Adipocyte (in vitro differentiated cells): ENCODE data around the gene OCIAD1.
"Not testable (repeated sequence)": the region's sequence is repeated elsewhere in the genome, so short reads cannot be mapped to it uniquely, and the experiment has no call there.

ENCODE experiments used
- DNase-seq: peaks from one replicate; pipeline ENCODE4 v3.0.0-alpha.2; 2015; ENCODE audit warnings: low read depth
- H3K27me3 ChIP-seq: replicated peaks from 2 replicates; pipeline ENCODE4 v1.7.0; 2013; ENCODE audit warnings: mild to moderate bottlenecking, low read length, moderate library complexity; ENCODE audit not compliant: control insufficient read depth, insufficient read depth
- H3K36me3 ChIP-seq: 2 replicates; pipeline ENCODE4 v1.7.0; 2013; ENCODE audit warnings: low read length, mild to moderate bottlenecking, moderate library complexity; ENCODE audit not compliant: control insufficient read depth, insufficient read depth, severe bottlenecking
- H3K4me1 ChIP-seq: 2 replicates; pipeline ENCODE4 v1.7.0; 2013; ENCODE audit warnings: mild to moderate bottlenecking, low read length, moderate library complexity; ENCODE audit not compliant: control insufficient read depth, insufficient read depth
- H3K4me3 ChIP-seq: 2 replicates; pipeline ENCODE4 v1.7.0; 2013; ENCODE audit warnings: mild to moderate bottlenecking, low read length, moderate library complexity
- H3K9ac ChIP-seq: 2 replicates; pipeline ENCODE4 v1.7.0; 2013; ENCODE audit warnings: mild to moderate bottlenecking, low read length, moderate library complexity
- H3K9me3 ChIP-seq: 2 replicates; pipeline ENCODE4 v1.7.0; 2013; ENCODE audit warnings: mild to moderate bottlenecking, low read length, moderate library complexity; ENCODE audit not compliant: control insufficient read depth

Gene OCIAD1

DNA sequence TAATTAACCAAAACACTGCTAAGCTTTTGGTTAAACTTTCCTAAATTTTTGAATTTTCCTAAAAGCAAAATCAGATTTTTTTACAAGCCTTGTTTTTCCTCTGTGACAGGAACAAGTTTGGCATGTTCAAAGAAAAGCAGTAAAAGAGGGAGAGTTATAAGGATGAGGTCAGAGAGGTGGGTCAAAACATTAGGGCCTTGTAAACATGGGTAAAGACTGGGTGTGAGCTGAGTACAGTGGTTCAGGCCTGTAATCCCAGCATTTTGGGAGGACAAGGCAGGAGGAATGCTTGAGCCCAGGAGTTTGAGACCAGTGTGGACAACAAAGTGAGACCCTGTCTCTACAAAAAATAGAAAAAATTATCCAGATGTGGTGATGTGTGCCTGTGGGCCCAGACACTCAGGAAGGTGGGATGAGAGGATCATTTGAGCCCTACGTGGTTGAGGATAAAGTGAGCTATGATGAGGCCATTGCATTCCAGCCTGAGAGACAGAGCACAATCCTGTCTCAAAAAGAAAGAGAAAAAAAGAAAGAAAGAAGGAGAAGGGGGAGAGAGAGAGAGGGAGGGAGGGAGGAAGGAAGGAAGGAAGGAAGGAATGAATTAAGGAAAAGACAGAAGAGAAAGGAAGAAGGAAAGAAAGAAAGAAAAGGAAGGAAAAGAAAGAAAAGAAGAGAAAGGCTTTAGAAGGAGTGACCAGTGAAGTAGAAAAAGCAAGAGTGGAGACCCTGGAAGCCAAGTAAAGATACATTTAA, 33.8 kb upstream of the OCIAD1 start:
- Histone ChIP-seq H3K4me3 (no peak overlapping the region), H3K9ac (no peak overlapping the region), H3K36me3 (no peaks in the 10 kb centered on the region), H3K4me1 (peaks cover 5% of the 10 kb centered on the region), H3K9me3 (no peaks in the 10 kb centered on the region), H3K27me3 (no peaks in the 10 kb centered on the region)
- no peak for DNase-seq

DNA sequence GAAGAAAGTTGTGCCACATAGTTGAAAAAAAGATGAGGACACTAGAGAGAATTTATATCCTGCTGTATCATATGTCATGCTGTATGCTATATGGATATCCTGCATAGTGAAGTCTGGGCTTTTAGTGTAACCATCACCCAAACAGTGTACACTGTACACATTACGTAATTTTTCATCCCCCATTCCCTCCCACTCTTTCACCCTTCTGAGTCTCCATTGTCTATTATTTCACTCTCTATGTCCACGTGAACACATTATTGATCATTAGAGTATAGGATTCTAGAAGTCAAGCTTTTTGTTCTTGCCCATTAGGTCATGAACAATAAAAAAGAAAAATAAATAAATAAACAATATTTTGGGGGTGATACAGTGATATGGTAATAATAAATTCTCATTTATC, 32.8 kb upstream of the OCIAD1 start:
- Histone ChIP-seq H3K9me3 (no peaks in the 10 kb centered on the region), H3K4me1 (no peaks in the 10 kb centered on the region), H3K27me3 (no peaks in the 10 kb centered on the region), H3K4me3 (no peak overlapping the region), H3K9ac (no peak overlapping the region), H3K36me3 (no peaks in the 10 kb centered on the region)
- no peak for DNase-seq

DNA sequence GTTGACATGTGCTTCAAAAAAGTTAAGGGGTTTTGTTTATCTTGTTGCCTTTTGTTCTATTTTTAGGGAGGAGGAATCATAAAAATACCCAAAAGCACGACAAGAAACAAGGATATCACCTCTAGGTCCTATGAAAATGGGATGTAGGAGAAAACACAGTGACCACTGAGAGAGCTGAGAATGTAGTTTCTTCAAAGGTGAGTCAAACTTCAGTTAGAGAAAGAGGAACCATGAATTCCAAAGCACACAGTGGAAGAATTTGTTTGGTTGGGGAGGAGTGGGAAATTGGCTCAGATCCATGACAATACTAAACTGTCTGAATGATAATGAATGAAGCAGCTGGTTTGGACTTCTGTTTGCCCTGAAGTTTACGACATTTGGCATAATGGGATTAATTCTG, 31.7 kb upstream of the OCIAD1 start:
- H3K4me3 ChIP-seq: no peak overlapping the region
- no peaks in the 10 kb centered on the region for H3K27me3 ChIP-seq
- H3K9me3 ChIP-seq: no peaks in the 10 kb centered on the region
- no peaks in the 10 kb centered on the region for H3K36me3 ChIP-seq
- H3K9ac ChIP-seq: no peak overlapping the region
- H3K4me1 ChIP-seq: no peaks in the 10 kb centered on the region
- DNase-seq: no peak

DNA sequence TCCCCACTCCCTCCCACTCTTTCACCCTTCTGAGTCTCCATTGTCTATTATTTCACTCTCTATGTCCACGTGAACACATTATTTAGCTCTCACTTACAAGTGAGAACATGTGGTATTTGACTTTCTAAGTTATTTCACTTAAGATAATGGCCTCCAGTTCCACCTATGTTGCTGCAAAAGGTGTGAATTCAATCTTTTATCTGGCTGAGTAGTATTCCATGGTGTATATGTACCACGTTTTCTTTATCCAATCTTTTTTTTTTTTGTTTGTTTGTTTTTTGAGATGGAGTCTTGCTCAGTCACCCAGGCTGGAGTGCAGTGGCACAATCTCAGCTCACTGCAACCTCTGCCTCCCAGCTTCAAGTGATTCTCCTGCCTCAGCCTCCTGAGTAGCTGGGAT, 30.7 kb upstream of the OCIAD1 start:
- H3K4me3 ChIP-seq, H3K36me3 ChIP-seq, H3K9ac ChIP-seq, DNase-seq, H3K4me1 ChIP-seq, H3K27me3 ChIP-seq, H3K9me3 ChIP-seq: not testable (repeated sequence)

DNA sequence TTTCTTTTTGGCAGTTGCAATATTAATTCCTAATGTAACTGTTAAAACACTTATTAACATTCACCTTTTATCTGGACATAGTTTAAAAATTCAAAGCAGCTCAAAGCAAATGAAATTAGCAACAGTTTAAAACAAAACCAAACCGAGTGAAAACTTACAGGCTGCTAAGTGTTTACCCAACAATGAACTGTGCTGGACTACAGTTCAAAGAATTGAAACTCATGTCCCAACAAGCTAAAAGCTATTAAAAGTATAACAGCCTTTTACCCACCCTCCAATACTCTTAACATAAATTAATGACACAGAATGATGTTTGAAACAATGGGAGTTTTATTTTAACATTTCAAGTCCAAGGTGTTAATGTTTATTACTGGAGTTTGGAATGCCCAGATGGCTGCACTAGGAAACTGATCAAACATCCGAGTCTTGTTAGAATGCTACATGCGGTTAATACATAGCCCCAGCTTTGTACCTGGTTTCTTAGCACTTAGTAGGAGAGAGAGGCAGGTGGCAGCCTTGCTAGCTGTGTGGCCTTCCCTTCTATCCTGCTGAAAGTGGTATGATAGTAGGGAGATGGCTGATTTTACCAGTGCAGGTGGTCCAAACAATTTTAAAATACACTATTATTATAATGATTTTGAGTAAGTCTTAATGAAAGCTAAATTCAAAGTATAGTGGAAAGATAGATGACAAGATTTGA, 29.7 kb upstream of the OCIAD1 start:
- no peaks in the 10 kb centered on the region for H3K4me1 ChIP-seq
- H3K36me3 ChIP-seq: no peaks in the 10 kb centered on the region
- no peak overlapping the region for H3K4me3 ChIP-seq
- no peaks in the 10 kb centered on the region for H3K27me3 ChIP-seq
- no peak for DNase-seq
- no peak overlapping the region for H3K9ac ChIP-seq
- H3K9me3 ChIP-seq: no peaks in the 10 kb centered on the region

DNA sequence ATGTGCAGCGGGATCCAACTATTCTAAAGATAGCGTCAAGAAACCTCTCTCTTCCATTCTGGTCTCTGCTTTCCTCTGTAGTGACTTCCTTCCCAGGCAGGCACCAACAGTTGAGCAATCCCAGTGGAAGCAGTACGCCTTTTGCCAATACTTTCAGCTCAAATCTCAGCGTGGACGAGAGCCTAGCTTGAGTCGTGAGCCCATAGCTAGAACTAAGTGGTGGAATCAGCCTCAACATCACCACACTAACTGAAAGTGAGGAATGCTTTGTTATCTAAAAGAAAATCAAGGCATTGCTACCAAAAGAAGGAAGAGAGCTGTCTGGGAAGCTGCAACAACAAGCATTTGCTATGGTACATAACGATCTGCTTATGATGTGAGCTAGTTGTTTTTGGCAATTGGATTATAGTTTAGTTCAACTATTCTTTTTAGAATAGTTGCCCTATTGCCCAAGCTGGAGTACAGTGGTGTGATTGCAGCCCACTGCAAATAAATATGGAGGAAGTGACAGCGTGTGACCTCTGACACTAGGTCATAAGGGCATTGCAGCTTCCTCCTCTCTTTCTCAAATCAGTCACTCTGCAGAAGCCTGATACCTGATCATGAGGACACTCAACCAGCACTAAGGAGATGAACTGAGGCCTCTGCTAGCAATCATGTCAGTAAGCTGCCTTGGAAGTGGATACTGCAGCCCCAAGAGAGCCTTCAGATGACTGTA, 26.1 kb upstream of the OCIAD1 start:
- H3K4me1 ChIP-seq: no peaks in the 10 kb centered on the region
- H3K27me3 ChIP-seq: no peaks in the 10 kb centered on the region
- no peak for DNase-seq
- no peak overlapping the region for H3K4me3 ChIP-seq
- H3K9ac ChIP-seq: no peak overlapping the region
- peaks cover 2% of the 10 kb centered on the region for H3K9me3 ChIP-seq
- no peaks in the 10 kb centered on the region for H3K36me3 ChIP-seq

DNA sequence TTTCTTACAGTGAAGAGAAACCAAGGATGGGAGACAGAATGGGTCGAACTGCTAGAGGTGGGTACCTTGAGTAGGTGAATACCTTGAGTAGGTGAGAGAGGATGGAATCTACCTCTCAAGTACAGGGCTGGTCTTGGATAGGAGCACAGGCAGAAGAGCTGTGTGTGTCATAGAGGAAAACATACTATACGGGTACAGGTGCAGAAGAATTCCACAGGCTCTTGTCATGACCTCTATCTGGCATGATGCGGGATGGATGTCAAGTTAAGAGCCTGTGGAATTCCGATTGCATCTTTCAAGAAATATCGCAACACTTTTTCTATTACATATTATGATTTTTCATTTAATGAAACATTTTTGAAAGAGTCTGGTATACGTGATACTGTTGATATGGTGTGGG, 18.0 kb upstream of the OCIAD1 start:
- Histone ChIP-seq H3K36me3 (no peaks in the 10 kb centered on the region), H3K4me1 (no peaks in the 10 kb centered on the region), H3K9ac (no peak overlapping the region), H3K27me3 (no peaks in the 10 kb centered on the region), H3K9me3 (peaks cover 2% of the 10 kb centered on the region), H3K4me3 (no peak overlapping the region)
- DNase-seq: no peak

DNA sequence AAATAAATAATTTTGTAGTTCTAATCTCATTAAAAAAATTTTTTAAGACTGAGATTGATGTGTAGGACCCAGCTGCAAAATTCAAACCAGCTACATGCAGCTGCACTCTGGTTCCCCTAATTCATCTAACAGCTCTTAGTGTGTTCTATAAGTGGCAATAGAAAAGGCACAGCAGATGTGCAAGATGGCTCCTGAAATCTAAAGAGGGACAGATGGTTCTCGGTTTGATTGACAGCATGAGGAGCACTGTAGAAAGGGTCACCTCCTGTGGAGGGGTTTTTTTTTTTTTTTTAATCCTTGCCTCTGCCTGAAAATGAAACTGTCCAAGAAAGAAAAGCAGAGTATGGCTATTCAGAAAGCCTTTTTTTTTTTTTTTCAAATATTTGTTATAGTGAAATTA, 16.9 kb upstream of the OCIAD1 start:
- H3K9ac ChIP-seq: no peak overlapping the region
- DNase-seq: no peak
- H3K27me3 ChIP-seq: no peaks in the 10 kb centered on the region
- no peak overlapping the region for H3K4me3 ChIP-seq
- H3K4me1 ChIP-seq: no peaks in the 10 kb centered on the region
- H3K9me3 ChIP-seq: no peaks in the 10 kb centered on the region
- no peaks in the 10 kb centered on the region for H3K36me3 ChIP-seq

DNA sequence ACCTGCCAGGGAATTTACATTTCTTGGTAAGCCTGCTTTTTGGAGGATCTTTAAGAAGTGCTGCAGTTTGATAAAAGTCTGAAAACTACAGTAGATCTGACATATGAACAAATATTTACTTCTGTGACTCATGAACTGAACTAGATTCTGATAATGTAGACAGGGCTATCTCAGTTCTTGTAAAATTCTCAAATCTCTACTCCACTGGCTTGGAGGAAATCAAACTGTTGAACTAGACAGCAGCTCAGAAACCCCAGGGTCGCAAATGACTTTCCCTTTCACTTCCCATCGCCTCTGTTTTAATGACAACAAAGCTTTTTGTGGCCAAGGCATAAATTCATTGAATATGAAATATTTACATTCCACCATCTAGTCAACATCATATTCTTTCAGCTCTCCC, 15.4 kb upstream of the OCIAD1 start:
- no peaks in the 10 kb centered on the region for H3K9me3 ChIP-seq
- no peak overlapping the region for H3K4me3 ChIP-seq
- no peak for DNase-seq
- H3K27me3 ChIP-seq: no peaks in the 10 kb centered on the region
- no peaks in the 10 kb centered on the region for H3K36me3 ChIP-seq
- no peak overlapping the region for H3K9ac ChIP-seq
- no peaks in the 10 kb centered on the region for H3K4me1 ChIP-seq

DNA sequence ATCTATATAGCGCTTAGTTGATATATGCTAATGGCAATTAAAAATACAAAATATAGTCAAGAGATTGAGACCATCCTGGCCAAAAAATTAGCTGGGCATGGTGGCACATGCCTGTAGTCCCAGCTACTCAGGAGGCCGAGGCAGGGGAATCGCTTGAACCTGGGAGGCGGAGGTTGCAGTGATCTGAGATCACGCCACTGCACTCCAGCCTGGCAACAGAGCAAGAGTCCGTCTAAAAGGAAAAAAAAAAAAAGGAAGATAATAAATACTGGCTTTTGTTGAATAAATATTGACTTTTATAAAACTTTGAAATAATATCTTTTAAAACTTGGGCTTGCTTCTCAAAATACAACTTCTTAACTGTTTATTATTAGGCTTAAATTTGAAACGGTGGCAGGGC, 14.6 kb upstream of the OCIAD1 start:
- DNase-seq, H3K9ac ChIP-seq, H3K4me1 ChIP-seq, H3K9me3 ChIP-seq, H3K27me3 ChIP-seq, H3K36me3 ChIP-seq, H3K4me3 ChIP-seq: not testable (repeated sequence)

DNA sequence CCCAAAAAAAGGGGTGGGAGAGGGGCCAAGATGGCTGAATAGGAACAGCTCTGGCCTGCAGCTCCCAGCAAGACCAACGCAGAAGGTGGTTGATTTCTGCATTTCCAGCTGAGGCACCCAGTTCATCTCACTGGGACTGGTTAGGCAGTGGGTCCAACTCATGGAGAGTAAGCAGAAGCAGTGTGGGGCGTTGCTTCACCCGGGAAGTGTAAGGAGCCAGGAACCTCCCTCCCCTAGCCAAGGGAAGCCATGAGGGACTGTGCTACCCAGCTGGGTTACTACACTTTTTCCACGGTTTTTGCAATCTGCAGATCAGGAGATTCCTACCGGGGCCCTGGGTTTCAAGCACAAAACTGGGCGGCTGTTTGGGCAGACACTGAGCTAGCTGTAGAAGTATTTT, 13.9 kb upstream of the OCIAD1 start:
- no peak for DNase-seq
- H3K4me1 ChIP-seq: no peaks in the 10 kb centered on the region
- no peak overlapping the region for H3K4me3 ChIP-seq
- no peak overlapping the region for H3K9ac ChIP-seq
- H3K36me3 ChIP-seq: no peaks in the 10 kb centered on the region
- H3K27me3 ChIP-seq: no peaks in the 10 kb centered on the region
- no peaks in the 10 kb centered on the region for H3K9me3 ChIP-seq
